Mucosa of rectum (tissue), 2 donors: ENCODE data around the gene CHTF8.
"Not testable (repeated sequence)": the region's sequence is repeated elsewhere in the genome, so short reads cannot be mapped to it uniquely, and the experiment has no call there.

Experiments used
- H3K27ac ChIP-seq, 2 donors: one replicate each; pipeline ENCODE4 v1.7.0; 2013; ENCODE audit warnings: inconsistent platforms in 2 of 2, low read depth in 2 of 2, low read length in 2 of 2
- H3K27me3 ChIP-seq, 2 donors: one replicate each; pipeline ENCODE4 v1.7.0; 2013; ENCODE audit warnings: low read length in 2 of 2; ENCODE audit not compliant: control insufficient read depth in 2 of 2, insufficient read depth in 2 of 2
- H3K36me3 ChIP-seq, 2 donors: one replicate each; pipeline ENCODE4 v1.7.0; 2013; ENCODE audit warnings: low read length in 2 of 2; ENCODE audit not compliant: control insufficient read depth in 2 of 2, insufficient read depth in 2 of 2
- H3K4me1 ChIP-seq, 2 donors: one replicate each; pipeline ENCODE4 v1.7.0; 2013; ENCODE audit warnings: low read length in 2 of 2, mild to moderate bottlenecking in 1 of 2; ENCODE audit not compliant: control insufficient read depth in 2 of 2, insufficient read depth in 2 of 2
- H3K4me3 ChIP-seq, 2 donors: one replicate each; pipeline ENCODE4 v1.7.0; 2013; ENCODE audit warnings: low read length in 2 of 2
- H3K9ac ChIP-seq, 2 donors: one replicate each; pipeline ENCODE4 v1.7.0; 2013; ENCODE audit warnings: low read length in 2 of 2, low read depth in 1 of 2, mild to moderate bottlenecking in 1 of 2
- H3K9me3 ChIP-seq, 2 donors: one replicate each; pipeline ENCODE4 v1.7.0; 2013; ENCODE audit warnings: low read length in 2 of 2; ENCODE audit not compliant: control insufficient read depth in 2 of 2
- donor health status: healthy.
- donor health status: Normal muscosa, but diverticular disease.

The CHTF8 gene

GRCh38 chr16:69139464-69139863 is 7.1 kb upstream of the CHTF8 start:
- peaks cover 32 to 49% of the 10 kb centered on the region in 2 donors for H3K36me3 ChIP-seq
- not testable (repeated sequence) for H3K27me3 ChIP-seq, H3K9me3 ChIP-seq, H3K4me1 ChIP-seq, H3K9ac ChIP-seq, H3K27ac ChIP-seq, H3K4me3 ChIP-seq

GRCh38 chr16:69138608-69139007 is 6.2 kb upstream of the CHTF8 start:
- Histone ChIP-seq H3K27me3 (no peaks in the 10 kb centered on the region), H3K4me3 (no peak overlapping the region), H3K4me1 (peaks cover 0 to 1% of the 10 kb centered on the region in 2 donors), H3K9ac (no peak overlapping the region), H3K27ac (no peak overlapping the region), H3K9me3 (no peaks in the 10 kb centered on the region), H3K36me3 (peaks cover 29 to 42% of the 10 kb centered on the region in 2 donors)

GRCh38 chr16:69133373-69133954 is 1.1 kb upstream of the CHTF8 start:
- no peaks in the 10 kb centered on the region for H3K27me3 ChIP-seq
- peaks cover 9% of the 10 kb centered on the region in 2 donors for H3K4me1 ChIP-seq
- H3K36me3 ChIP-seq, result peaks cover 8 to 9% of the 10 kb centered on the region in 2 donors
- peak overlapping the region; percentile 80 to 89 for H3K4me3 ChIP-seq
- H3K9me3 ChIP-seq, result no peaks in the 10 kb centered on the region
- no peak overlapping the region for H3K27ac ChIP-seq
- peak overlapping the region; percentile 54 to 80 for H3K9ac ChIP-seq

GRCh38 chr16:69131839-69132423 is 457 bp downstream of the CHTF8 start:
- H3K36me3 ChIP-seq, result peaks cover under 1 to 2% of the 10 kb centered on the region in 2 donors
- peak overlapping the region; percentile 86 for H3K27ac ChIP-seq
- H3K4me1 ChIP-seq, result peaks cover 9 to 11% of the 10 kb centered on the region in 2 donors
- no peaks in the 10 kb centered on the region for H3K9me3 ChIP-seq
- H3K4me3 ChIP-seq, result peak overlapping the region; percentile 89 to 95
- H3K27me3 ChIP-seq, result no peaks in the 10 kb centered on the region
- H3K9ac ChIP-seq, result peak overlapping the region; percentile 91 to 95

GRCh38 chr16:69131167-69131838 is 1.1 kb downstream of the CHTF8 start:
- Histone ChIP-seq H3K27ac (peak overlapping the region; percentile 79 to 86), H3K36me3 (peaks cover 0 to 3% of the 10 kb centered on the region in 2 donors), H3K9me3 (no peaks in the 10 kb centered on the region), H3K4me3 (peak overlapping the region; percentile 89 to 95), H3K9ac (peak overlapping the region; percentile 91 to 95), H3K27me3 (no peaks in the 10 kb centered on the region), H3K4me1 (peaks cover 9 to 11% of the 10 kb centered on the region in 2 donors)

- H3K4me3 ChIP-seq, result no peak overlapping the region
- no peak overlapping the region for H3K9ac ChIP-seq
- peaks cover 2 to 4% of the 10 kb centered on the region in 2 donors for H3K36me3 ChIP-seq
- H3K27ac ChIP-seq, result no peak overlapping the region
- H3K9me3 ChIP-seq, result no peaks in the 10 kb centered on the region
- peaks cover 9 to 11% of the 10 kb centered on the region in 2 donors for H3K4me1 ChIP-seq
- H3K27me3 ChIP-seq, result no peaks in the 10 kb centered on the region
Measured at GRCh38 chr16:69130461-69130860, 1.9 kb downstream of the CHTF8 start.

- Histone ChIP-seq H3K4me3 (no peak overlapping the region), H3K27ac (no peak overlapping the region), H3K27me3 (no peaks in the 10 kb centered on the region), H3K9ac (no peak overlapping the region), H3K36me3 (peaks cover 2 to 4% of the 10 kb centered on the region in 2 donors), H3K4me1 (peaks cover 4 to 6% of the 10 kb centered on the region in 2 donors), H3K9me3 (no peaks in the 10 kb centered on the region)
Measured at GRCh38 chr16:69127966-69128510, 4.3 kb downstream of the CHTF8 start.

- H3K9ac ChIP-seq, H3K27me3 ChIP-seq, H3K4me3 ChIP-seq, H3K9me3 ChIP-seq, H3K36me3 ChIP-seq, H3K4me1 ChIP-seq, H3K27ac ChIP-seq: not testable (repeated sequence)
Measured at GRCh38 chr16:69126801-69127200, 5.6 kb downstream of the CHTF8 start.

- Histone ChIP-seq H3K4me3 (no peak overlapping the region), H3K9me3 (no peaks in the 10 kb centered on the region), H3K27ac (no peak overlapping the region), H3K4me1 (peaks cover 2 to 4% of the 10 kb centered on the region in 2 donors), H3K36me3 (peaks cover 2 to 5% of the 10 kb centered on the region in 2 donors), H3K9ac (no peak overlapping the region), H3K27me3 (no peaks in the 10 kb centered on the region)
Measured at GRCh38 chr16:69126221-69126620, 6.2 kb downstream of the CHTF8 start.

- not testable (repeated sequence) for H3K4me3 ChIP-seq, H3K4me1 ChIP-seq, H3K27ac ChIP-seq, H3K9ac ChIP-seq, H3K9me3 ChIP-seq, H3K27me3 ChIP-seq
- H3K36me3 ChIP-seq, result peaks cover 8 to 17% of the 10 kb centered on the region in 2 donors
Measured at GRCh38 chr16:69124961-69125360, 7.4 kb downstream of the CHTF8 start.
